Astrocyte (in vitro differentiated cells and primary cell): Measurements from ENCODE around the gene DMXL1. TPM values are rescaled to one million over a fixed set of nuclear protein-coding genes. Genes with fewer than 3 reads are reported as not detected.
A peak's percentile ranks its signal among the peaks of the same experiment; 100 is the strongest.

ENCODE experiments used
- DNase-seq: peaks from one replicate; pipeline ENCODE4 v3.0.0-alpha.2; 2010; ENCODE audit warnings: low read depth
- FAIRE-seq: peaks from 2 replicates; lab custom pipeline; 2011; peaks lifted over from hg19 to GRCh38; lab: Jason Lieb, UNC
- H2AFZ ChIP-seq: 2 replicates; pipeline ENCODE4 v1.6.0; 2012; ENCODE audit warnings: low read depth, low read length, inconsistent platforms
- H3K27ac ChIP-seq: 2 replicates; pipeline ENCODE4 v1.5.1; 2011; ENCODE audit warnings: low read depth, low read length, inconsistent platforms
- H3K27me3 ChIP-seq: 2 replicates; pipeline ENCODE4 v1.6.0; 2011; ENCODE audit warnings: low read length, inconsistent platforms; ENCODE audit not compliant: insufficient read depth
- H3K36me3 ChIP-seq: 2 replicates; pipeline ENCODE4 v1.5.1; 2011; ENCODE audit warnings: low read length, inconsistent platforms; ENCODE audit not compliant: insufficient read depth
- H3K4me1 ChIP-seq: 2 replicates; pipeline ENCODE4 v1.5.1; 2011; ENCODE audit warnings: low read length, inconsistent platforms; ENCODE audit not compliant: insufficient read depth
- H3K4me2 ChIP-seq: 2 replicates; pipeline ENCODE4 v1.6.0; 2012; ENCODE audit warnings: low read length, inconsistent platforms
- H3K4me3 ChIP-seq: 2 replicates; pipeline ENCODE4 v1.5.1; 2011; ENCODE audit warnings: low read depth, mild to moderate bottlenecking, low read length, inconsistent platforms; ENCODE audit not compliant: insufficient read depth
- H3K79me2 ChIP-seq: 2 replicates; pipeline ENCODE4 v1.6.0; 2012; ENCODE audit warnings: mild to moderate bottlenecking, low read length, inconsistent platforms; ENCODE audit not compliant: insufficient read depth
- H3K9ac ChIP-seq: 2 replicates; pipeline ENCODE4 v1.6.0; 2012; ENCODE audit warnings: mild to moderate bottlenecking, low read length, inconsistent platforms
- H3K9me3 ChIP-seq: 2 replicates; pipeline ENCODE4 v1.5.1; 2012; ENCODE audit warnings: low read depth, mild to moderate bottlenecking, low read length, inconsistent platforms; ENCODE audit not compliant: insufficient read depth
- H4K20me1 ChIP-seq: 2 replicates; pipeline ENCODE4 v1.6.0; 2012; ENCODE audit warnings: low read length, inconsistent platforms; ENCODE audit not compliant: insufficient read depth
- H3K27ac Mint-ChIP-seq: one replicate; pipeline ENCODE4 v1.8.0; 2021; ENCODE audit warnings: mild to moderate bottlenecking, mixed read lengths; ENCODE audit not compliant: unreplicated experiment
- H3K27me3 Mint-ChIP-seq: one replicate; pipeline ENCODE4 v1.8.0; 2021; ENCODE audit warnings: low read depth, mixed read lengths; ENCODE audit not compliant: unreplicated experiment
- H3K36me3 Mint-ChIP-seq: one replicate; pipeline ENCODE4 v1.8.0; 2021; ENCODE audit warnings: low read depth, mixed read lengths; ENCODE audit not compliant: unreplicated experiment
- H3K4me1 Mint-ChIP-seq: one replicate; pipeline ENCODE4 v1.8.0; 2021; ENCODE audit warnings: low read depth, mixed read lengths; ENCODE audit not compliant: unreplicated experiment
- H3K4me3 Mint-ChIP-seq: one replicate; pipeline ENCODE4 v1.8.0; 2021; ENCODE audit warnings: mild to moderate bottlenecking, moderate library complexity, mixed read lengths; ENCODE audit not compliant: unreplicated experiment
- H3K9me3 Mint-ChIP-seq: one replicate; pipeline ENCODE4 v1.8.0; 2021; ENCODE audit warnings: mild to moderate bottlenecking, mixed read lengths; ENCODE audit not compliant: unreplicated experiment
- CTCF ChIP-seq: IDR thresholded peaks from 2 replicates; pipeline ENCODE4 v1.5.1; 2011; ENCODE audit warnings: low read depth, mild to moderate bottlenecking, inconsistent platforms, low read length, moderate library complexity; ENCODE audit not compliant: insufficient read depth
- EZH2 ChIP-seq: IDR thresholded peaks from 2 replicates; pipeline ENCODE4 v1.6.1; 2012; ENCODE audit warnings: mild to moderate bottlenecking, low read length, inconsistent platforms; ENCODE audit not compliant: insufficient read depth
- total RNA-seq: library from RNA; stranded (reverse); gene quantifications from 2 replicates; pipeline ENCODE4 v1.2.1, GENCODE V29; 2021

Gene DMXL1
- total RNA-seq, 1 donor from 2014 or later, result 26.0 TPM

- Mint-ChIP-seq H3K27me3 (no peaks in the 10 kb centered on the region), H3K9me3 (peaks cover 5% of the 10 kb centered on the region), H3K4me1 (no peaks in the 10 kb centered on the region), H3K4me3 (no peak overlapping the region), H3K36me3 (no peaks in the 10 kb centered on the region), H3K27ac (no peak overlapping the region)
- H3K27me3 ChIP-seq, result no peaks in the 10 kb centered on the region
- FAIRE-seq, result no peak
- no peaks in the 10 kb centered on the region for H3K79me2 ChIP-seq
- no peak overlapping the region for H2AFZ ChIP-seq
- H3K27ac ChIP-seq, result no peak overlapping the region
- no peaks in the 10 kb centered on the region for H3K4me1 ChIP-seq
- no peak overlapping the region for H3K4me2 ChIP-seq
- H3K9me3 ChIP-seq, result no peaks in the 10 kb centered on the region
- no peak overlapping the region for H3K4me3 ChIP-seq
- H4K20me1 ChIP-seq, result no peaks in the 10 kb centered on the region
- H3K9ac ChIP-seq, result no peak overlapping the region
- no peaks in the 10 kb centered on the region for H3K36me3 ChIP-seq
- peak; percentile 26 for DNase-seq
- TF ChIP-seq EZH2, result no peak
- TF ChIP-seq CTCF, result no peak
Observed at GRCh38 chr5:119022017-119022745, 48.7 kb upstream of the DMXL1 start.

- FAIRE-seq, result peak; percentile 41
- no peak overlapping the region for H3K4me3 Mint-ChIP-seq
Observed at GRCh38 chr5:119022773-119023172, 48.1 kb upstream of the DMXL1 start.

More at GRCh38 chr5:119022773-119023172, 48.1 kb upstream of the DMXL1 start:
- Histone ChIP-seq H3K9me3 (no peaks in the 10 kb centered on the region), H3K27me3 (no peaks in the 10 kb centered on the region), H3K27ac (no peak overlapping the region), H3K79me2 (no peaks in the 10 kb centered on the region), H3K4me1 (no peaks in the 10 kb centered on the region), H3K36me3 (no peaks in the 10 kb centered on the region), H3K4me3 (no peak overlapping the region), H3K9ac (no peak overlapping the region), H2AFZ (no peak overlapping the region), H4K20me1 (no peaks in the 10 kb centered on the region), H3K4me2 (no peak overlapping the region)
- DNase-seq, result no peak
- Mint-ChIP-seq H3K27me3 (no peaks in the 10 kb centered on the region), H3K4me1 (no peaks in the 10 kb centered on the region), H3K27ac (no peak overlapping the region), H3K9me3 (peaks cover 5% of the 10 kb centered on the region), H3K36me3 (no peaks in the 10 kb centered on the region)
- TF ChIP-seq CTCF, result no peak
- no peak for TF ChIP-seq EZH2
